ENCODE results near the gene ADGRL3.
"Not testable (repeated sequence)": the region's sequence is repeated elsewhere in the genome, so short reads cannot be mapped to it uniquely, and the experiment has no call there.

Gene ADGRL3

DNA sequence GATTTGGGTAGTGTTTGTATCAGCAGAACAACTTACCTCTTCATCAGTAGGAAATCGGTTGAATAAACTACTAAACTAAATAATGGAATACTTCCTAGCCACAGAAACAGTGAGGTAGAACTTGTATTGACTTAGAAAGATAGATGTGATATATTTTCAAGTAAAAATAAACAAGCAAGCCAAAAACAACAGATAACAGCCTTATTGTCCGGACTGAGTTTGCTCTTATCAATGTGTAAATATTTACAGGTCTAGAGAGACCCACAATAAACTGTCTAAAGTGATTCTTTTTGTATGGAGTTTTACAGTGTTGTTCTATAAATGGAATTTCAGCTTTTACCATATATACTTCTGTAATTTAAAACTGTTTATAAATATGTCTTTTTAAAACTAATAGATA is 721.8 kb downstream of the ADGRL3 start:
- FAIRE-seq (no peak), DNase-seq (ENCODE audit: insufficient read length, low spot score) (no peak)

DNA sequence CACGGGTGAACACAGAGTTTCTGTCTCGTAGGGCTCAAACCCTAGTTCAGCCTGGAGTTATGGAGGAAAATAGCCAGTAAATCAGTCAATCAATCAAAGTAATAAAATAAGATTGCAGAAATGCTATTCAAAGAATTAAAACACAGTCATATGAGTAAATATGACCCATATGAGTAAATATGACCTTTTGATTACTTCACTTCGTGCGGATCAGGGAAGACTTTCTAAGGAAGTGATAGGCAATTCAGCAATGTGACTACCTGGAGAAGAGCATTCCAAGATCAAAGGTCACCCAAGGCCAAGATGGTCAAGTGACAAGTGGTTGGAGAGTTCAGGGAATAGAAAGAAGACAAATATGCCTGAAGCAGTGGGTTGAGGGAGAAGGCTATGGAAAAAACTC is 722.6 kb downstream of the ADGRL3 start:
- DNase-seq (ENCODE audit: insufficient read length, low spot score) (no peak), FAIRE-seq (no peak)

DNA sequence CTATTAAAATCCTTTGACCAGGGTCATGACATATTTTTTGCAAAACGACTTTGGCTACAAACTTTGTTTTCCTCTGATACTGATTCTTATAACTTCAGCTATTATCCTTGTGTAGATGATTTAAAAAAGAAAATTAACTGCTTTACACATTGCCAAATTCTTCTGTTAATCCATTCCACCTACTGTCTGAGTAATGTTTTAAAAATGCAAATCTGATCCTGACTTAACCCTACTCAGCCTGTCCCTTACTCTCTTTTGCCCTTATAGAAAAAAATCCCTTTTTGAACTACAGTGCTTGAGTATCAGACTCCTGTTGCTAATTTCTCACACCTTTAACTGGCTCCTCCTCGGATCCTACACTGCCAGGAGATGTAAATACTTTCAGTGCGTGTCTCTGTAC is 723.1 kb downstream of the ADGRL3 start:
- FAIRE-seq, result no peak
- DNase-seq (ENCODE audit: insufficient read length, low spot score), result no peak

DNA sequence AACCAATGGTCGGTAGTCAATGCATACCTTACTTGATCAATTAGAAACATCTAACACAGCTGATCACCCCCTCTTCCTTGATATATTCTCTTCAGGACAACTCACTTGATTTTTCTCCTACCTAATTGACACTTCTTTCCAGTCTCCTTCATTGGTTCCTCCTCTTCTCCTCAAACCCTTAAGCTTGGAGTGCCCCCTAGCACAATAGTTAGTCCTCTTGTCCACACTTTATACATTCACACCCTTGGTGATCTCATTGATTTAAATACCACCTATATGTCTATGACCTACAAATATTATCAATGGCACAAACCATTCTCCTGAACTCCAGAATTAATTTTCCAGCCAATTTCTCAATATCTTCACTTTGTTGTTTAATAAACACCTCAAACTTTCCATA is 724.0 kb downstream of the ADGRL3 start:
- no peak for DNase-seq (ENCODE audit: insufficient read length, low spot score)

DNA sequence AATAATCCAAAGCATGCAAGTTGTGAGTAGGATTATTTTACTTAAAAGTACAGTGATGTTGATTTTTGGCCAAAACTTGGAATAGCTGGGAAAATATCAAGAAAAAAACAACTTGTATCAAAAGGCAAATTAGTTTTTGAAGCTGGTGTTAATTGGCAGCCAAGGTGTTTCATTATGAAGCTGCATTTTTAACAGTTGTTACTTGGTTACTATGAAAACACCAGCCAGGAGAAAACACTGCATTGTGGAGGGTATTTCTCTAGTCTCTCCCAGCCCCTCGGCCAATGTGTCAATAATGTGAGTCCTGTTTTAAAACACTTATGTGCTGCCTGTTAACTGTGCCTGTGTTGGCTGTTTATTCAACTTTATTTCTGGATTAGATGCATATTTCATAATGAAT is 733.4 kb downstream of the ADGRL3 start:
- no peak for DNase-seq (ENCODE audit: insufficient read length, low spot score)
- FAIRE-seq, result no peak

More for the DNA sequence above, 724.0 kb downstream of the ADGRL3 start:
- FAIRE-seq, result no peak

DNA sequence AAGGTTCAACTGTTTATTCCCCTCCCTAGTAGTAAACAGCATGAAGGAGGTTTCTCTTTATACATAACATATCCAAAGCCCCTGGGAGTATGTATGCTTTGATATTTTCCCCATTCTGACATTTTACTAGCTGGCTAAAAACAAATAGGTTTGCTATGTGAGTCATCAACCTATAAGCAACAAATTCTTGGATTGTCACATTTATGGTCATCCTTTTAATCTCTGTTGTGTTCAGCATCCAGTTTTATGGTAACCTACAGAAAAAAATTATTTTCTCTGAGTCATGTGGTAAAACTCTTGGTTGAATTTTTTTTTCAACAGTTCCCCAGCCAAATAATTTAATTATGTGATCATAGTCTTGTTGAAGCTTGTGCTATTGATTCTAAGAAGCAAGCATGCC is 734.1 kb downstream of the ADGRL3 start:
- FAIRE-seq, result no peak
- peak; percentile 11 for DNase-seq (ENCODE audit: insufficient read length, low spot score)

DNA sequence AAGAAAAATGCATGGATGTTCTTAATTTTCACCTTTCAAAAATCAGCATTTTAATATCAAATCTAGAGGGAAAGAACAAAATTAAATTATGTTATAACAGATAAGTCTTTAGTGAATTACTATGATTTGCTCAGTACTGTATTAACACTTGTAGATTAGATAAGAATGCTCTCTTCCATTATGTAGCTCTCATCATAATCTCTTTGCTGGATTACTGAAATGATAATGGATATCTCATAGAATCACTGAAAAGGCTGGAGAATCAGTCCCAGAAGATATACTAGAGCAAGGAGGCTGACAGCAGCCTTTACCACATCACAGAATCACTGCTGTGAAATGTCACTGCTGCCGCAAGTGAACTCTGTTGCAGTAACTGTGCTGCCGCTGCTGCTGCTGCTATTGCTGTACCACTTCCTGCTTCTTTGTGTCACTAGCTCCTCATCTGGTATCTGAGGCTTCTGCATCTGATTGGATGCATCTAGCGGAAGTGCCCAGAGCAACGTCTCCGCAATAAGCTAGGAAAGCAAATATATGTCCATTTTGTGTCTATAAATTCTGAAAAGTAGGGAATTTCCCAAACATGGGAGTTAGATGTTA is 738.2 kb downstream of the ADGRL3 start:
- DNase-seq (ENCODE audit: insufficient read length, low spot score) (no peak), FAIRE-seq (no peak)

DNA sequence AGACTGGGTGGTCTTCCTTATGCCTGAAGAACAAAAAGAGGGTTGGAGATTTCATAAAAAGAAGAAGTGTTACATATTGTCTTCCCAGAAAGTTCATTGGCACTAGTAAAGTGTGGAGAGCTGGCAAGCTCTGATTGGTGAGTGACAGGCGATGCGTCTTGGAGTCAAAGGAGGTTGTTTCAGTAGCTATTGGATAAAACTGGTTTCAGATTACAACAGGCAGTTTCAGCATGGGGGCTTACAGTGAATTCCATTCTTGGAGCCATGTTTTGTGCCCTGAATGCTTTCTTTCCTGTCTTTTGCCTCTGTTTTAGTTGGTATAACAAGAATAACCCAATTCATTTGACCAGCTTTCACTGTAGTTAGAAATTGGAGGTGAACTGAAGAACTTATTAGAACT is 750.5 kb downstream of the ADGRL3 start:
- no peak for DNase-seq (ENCODE audit: insufficient read length, low spot score)
- no peak for FAIRE-seq

DNA sequence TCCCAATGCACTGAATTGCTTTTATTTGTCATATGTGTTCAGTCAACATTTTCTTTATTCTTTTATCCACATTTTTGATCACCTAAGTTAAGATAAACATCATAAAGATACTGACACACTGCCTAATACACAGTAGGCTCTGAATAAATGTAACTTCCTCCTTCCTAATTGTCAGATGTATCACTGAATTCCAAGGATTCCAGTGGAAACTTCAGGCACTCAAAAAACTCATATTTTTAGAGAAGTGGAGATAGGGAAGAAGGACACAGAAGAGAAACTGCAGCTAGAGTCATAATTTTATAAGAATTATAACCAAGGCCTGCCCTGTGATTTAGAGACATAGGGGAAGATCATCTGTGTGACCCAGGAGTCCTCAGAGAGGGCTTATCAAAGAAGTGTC is 753.3 kb downstream of the ADGRL3 start:
- DNase-seq (ENCODE audit: insufficient read length, low spot score) (no peak), FAIRE-seq (no peak)

DNA sequence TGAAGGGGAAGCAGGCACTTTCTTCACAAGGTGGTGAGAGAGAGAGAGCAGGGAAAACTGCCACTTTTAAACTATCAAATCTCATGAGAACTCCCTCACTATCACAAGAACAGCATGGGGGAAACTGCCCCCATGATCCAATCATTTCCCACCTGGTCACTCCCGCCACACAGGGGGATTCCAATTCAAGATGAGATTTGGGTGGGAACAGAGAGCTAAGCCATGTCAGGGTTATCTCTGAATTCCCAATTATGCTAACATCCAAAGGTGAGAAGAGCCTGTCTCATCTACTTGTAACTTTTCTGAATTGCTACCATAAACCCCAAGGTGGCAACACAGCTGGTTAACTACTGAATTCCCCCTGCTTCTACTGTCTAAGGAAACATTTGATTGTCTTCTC is 758.5 kb downstream of the ADGRL3 start:
- DNase-seq (ENCODE audit: insufficient read length, low spot score) (no peak), FAIRE-seq (no peak)

DNA sequence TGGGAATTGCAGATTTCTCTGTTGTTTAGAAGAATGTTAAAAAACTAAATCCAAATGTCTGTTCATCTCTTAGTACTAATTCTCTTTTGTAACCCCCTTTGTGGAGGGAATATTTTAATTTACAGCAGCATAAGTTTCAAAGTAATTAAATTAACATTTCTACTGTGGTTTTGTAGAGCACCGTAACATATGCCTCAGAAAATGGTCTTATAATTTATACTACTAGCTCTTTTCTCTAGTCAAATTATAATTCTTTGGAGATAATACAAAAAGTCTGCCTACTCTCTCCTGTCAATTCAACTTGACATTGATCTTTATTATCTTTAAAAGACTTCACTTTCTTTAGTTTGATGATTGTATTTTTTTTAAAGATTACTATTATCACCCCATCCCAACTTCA is 759.0 kb downstream of the ADGRL3 start:
- no peak for DNase-seq (ENCODE audit: insufficient read length, low spot score)
- FAIRE-seq, result no peak

DNA sequence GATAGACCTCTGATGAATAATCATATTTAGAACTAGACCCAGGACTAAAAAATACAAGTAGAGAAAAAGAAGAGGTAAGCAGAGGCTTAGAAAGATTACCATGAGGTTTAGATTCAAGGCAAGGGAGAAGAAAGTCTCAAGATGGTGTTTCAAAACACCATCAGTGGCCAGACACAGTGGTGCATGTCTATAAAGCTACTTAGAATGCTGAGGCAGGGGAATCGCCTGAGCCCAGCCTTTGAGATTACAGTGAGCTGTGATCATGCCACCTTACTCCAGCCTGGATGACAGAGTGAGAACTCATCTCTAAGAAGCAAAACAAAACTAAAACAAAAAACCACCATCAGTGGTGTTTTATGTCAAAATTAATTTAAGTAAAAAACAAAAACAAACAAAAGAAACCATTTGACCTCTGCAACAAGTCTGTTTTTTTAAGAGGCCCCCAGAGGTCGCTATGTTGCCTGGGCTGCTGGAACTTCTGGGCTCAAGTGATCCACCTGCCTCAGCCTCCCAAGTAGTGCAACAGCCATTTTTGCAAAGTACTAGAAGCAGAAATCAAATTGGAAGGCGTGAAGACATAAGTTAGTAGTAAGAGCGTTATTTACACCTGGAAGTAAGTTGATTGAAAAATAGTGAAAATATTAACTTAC is 784.3 kb downstream of the ADGRL3 start:
- FAIRE-seq (no peak), DNase-seq (ENCODE audit: insufficient read length, low spot score) (no peak)

DNA sequence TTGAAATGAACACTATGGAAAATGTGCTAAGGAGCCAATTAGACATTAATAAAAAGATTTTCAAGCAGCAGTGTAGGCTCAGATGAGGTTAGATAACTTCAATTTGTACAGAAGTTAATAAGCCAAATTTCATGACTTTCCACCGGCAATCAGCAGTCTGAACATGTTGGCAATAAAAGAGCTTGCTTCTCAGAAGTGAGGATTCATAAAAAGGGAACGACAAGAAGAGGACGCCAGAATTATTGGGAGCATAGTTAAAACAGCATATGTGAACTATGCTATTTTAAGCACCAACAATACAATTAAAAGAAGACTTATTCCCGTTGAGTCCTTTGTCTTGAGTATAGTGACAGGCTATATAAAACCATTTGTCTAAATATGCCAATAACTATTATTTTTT is 785.3 kb downstream of the ADGRL3 start:
- DNase-seq (ENCODE audit: insufficient read length, low spot score), result no peak
- no peak for FAIRE-seq

DNA sequence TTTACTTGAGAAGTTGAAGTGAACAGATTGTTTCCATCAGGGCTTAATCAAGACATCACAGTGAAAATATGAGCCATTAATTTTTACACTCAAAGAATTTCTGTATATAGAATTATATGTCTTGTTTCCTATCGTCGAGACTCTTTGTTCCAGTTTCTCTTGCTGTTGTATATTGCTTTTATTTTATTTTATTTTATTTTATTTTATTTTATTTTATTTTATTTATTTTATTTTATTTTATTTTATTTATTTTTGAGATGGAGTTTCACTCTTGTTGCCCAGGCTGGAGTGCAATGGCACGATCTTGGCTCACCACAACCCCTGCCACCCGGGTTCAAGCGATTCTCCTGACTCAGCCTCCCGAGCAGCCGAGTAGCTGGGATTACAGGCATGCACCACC is 786.8 kb downstream of the ADGRL3 start:
- FAIRE-seq; DNase-seq (ENCODE audit: insufficient read length, low spot score): not testable (repeated sequence)

DNA sequence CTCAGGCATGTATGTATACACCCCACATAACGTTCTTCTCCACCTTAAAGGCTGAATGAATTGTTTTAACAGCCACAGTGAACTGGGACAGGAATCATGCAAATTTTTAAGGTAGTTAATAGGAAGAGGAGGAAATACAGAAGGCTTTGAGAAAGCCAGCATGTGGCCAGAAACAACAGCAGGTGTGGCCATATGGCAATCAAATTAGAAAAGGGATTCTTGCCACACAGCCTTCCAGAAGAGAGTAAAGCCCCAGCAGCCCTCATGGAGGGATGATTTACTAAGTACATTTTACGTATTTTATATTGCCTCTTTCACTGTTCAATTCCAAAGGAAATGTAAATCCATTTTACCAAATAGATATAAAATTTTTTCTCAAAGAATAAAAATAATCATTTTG is 792.2 kb downstream of the ADGRL3 start:
- FAIRE-seq (no peak), DNase-seq (ENCODE audit: insufficient read length, low spot score) (no peak)

DNA sequence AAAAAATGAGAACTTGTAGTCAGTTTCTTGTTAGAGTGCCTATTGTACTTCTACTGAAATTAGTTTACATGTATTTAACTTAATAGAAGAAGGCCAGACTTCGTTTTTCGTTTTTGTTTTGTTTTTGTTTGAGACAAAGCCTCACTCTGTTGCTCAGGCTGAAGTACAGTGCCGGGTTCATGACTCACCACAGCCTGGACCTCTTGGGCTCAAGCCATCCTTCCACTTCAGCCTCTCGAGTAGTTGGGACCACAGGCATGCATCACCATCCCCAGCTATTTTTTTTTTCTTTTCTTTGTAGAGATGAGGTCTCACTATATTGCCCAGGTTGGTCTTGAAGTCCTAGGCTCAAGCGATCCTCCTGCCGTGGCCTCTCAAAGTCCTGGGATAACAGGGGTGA is 793.9 kb downstream of the ADGRL3 start:
- DNase-seq (ENCODE audit: insufficient read length, low spot score), result no peak
- no peak for FAIRE-seq

DNA sequence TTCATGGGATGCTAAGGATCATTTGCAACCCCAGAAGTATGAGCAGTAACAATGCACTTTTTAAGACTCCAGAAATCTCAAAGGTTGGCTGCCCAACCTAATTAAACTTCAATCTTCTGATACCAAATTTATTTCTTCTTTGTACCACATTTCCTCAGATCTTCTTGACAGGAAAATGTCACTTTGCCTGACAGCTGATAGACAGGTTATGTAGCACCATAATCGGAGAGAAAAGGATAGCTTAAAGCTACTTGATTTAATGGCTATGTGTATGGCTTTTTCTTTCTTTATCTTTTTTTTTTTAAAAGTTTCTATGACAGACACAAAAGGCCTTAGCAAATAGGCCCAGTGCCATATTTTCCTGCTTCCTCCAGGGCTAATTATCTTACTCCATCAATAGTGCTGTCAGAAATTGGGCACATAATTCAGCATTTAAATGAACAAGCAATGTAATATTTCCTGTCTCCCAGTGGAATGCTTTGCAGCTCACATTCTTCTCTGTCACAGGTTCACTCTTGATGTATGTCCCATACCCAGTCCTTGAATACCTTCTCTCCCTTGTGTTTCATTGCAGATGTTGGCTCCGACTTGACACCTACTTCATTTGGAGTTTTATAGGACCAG is 795.7 kb downstream of the ADGRL3 start:
- DNase-seq (ENCODE audit: insufficient read length, low spot score) (peak; percentile 6), FAIRE-seq (no peak)

DNA sequence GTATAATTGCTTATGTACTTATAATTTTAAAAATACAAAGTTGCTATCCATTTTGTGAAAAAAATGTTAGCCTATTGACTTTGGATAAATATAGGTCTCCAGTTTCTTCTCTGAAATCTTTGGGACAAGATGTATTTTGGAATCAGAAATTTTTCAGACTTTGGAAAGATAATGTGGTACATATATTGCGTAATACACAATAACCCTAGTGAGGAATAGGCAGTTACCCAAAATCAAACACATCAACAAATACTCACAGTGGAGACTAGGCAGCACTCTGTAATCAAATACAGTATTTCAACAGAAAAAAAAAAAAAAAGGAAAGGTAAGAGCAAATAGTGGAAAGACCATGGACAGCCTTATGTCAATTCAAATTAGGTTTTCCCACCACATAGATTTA is 796.8 kb downstream of the ADGRL3 start:
- no peak for DNase-seq (ENCODE audit: insufficient read length, low spot score)
- no peak for FAIRE-seq

DNA sequence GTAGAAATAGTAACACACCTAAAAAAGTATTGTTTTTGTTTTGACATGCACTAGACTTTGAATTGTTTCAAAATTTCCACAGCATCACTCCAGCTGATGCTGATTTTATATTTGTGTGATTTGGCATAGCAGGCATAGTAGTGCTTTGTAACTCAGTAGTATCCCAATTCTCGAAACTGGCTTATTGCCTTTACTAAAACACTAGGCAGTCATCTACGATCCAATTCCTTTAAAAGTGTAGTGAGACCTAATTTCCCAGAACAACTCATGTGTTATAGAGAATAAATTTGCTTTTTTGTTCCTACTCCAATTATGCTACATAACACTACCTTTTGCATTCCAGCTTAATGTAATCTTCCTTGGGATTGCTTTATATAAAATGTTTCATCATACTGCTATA is 797.7 kb downstream of the ADGRL3 start:
- FAIRE-seq (no peak), DNase-seq (ENCODE audit: insufficient read length, low spot score) (no peak)

DNA sequence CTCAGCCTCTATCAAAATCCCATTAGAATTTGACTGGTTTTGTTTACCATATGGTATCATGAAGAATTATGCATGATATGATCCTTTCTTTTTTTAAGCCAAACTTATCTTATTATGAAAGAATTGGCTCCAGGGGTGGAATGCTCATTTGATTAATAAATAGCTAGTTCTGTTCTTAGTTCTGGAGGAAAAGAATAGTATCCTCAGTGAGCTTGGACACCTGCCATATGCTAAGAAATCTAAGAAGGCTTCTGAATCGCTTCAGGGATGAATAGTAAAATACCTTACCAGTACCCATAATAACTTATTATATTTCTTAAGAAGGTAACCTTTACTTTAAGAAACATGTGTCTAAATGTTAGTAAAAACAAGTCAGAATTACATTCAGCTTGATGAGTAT is 803.6 kb downstream of the ADGRL3 start:
- DNase-seq (ENCODE audit: insufficient read length, low spot score) (no peak), FAIRE-seq (no peak)

DNA sequence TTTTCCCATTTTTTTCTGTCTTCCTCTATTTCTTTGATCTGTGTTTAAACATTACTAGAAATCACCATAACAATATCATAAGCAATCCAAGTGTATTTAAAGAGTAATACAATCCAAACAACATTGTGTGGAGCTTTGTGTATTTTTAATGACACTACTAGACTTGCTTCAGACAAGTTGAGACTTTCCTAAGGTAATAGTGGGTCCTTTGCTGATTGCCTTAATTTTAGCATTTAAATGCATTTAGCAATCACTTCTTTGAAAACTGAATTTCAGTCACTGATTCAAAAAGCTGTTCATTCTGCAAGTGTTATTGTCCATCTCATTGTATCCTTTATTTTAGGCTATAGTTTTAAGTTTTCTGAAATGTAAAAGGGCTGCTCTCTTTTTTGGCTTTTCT is 804.8 kb downstream of the ADGRL3 start:
- FAIRE-seq (no peak), DNase-seq (ENCODE audit: insufficient read length, low spot score) (no peak)

DNA sequence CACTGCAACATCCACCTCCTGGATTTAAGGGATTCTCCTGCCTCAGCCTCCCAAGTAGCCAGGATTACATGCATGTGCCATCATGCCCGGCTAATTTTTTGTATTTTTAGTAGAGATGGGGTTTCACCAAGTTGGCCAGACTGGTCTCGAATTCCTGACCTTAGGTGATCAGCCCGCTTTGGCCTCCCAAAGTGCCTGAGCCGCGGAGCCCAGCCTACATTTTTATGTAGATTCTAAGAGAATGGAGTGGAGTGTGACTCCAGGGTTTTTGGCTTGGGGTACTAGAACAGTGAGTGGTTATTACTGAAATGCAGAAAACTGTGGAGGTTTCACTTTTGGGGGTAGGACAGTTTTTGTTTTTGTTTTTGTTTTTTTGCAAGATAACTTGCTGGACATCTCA is 806.0 kb downstream of the ADGRL3 start:
- no peak for FAIRE-seq
- DNase-seq (ENCODE audit: insufficient read length, low spot score), result no peak

All from HTR-8/SVneo (cell line).